Hematopoietic multipotent progenitor cell treated with erythropoietin and hydrocortisone succinate and interleukin-3 and kit ligand, for 4 days (in vitro differentiated cells): ENCODE results near the gene IL1RL2.

Source experiments
- DNase-seq: peaks from one replicate; pipeline ENCODE4 v3.0.0-alpha.2; 2015

IL1RL2 gene

GRCh38 chr2:102159295-102159694 is 27.5 kb upstream of the IL1RL2 start:
- DNase-seq, result no peak

- peak; percentile 29 for DNase-seq
Measured at GRCh38 chr2:102166189-102166845, 20.5 kb upstream of the IL1RL2 start.

- no peak for DNase-seq
Measured at GRCh38 chr2:102168026-102168771, 18.6 kb upstream of the IL1RL2 start.

- DNase-seq, result peak; percentile 60
Measured at GRCh38 chr2:102171946-102172345, 14.9 kb upstream of the IL1RL2 start.

- peak; percentile 23 for DNase-seq
Measured at GRCh38 chr2:102172745-102173144, 14.1 kb upstream of the IL1RL2 start.

GRCh38 chr2:102176172-102176571 is 10.7 kb upstream of the IL1RL2 start:
- peak; percentile 13 for DNase-seq

- DNase-seq, result no peak
Measured at GRCh38 chr2:102177814-102178478, 8.9 kb upstream of the IL1RL2 start.

- DNase-seq, result no peak
Measured at GRCh38 chr2:102179061-102179460, 7.8 kb upstream of the IL1RL2 start.

- DNase-seq, result no peak
Measured at GRCh38 chr2:102179788-102180686, 6.8 kb upstream of the IL1RL2 start.

- no peak for DNase-seq
Measured at GRCh38 chr2:102180687-102180999, 6.2 kb upstream of the IL1RL2 start.

GRCh38 chr2:102181376-102181775 is 5.4 kb upstream of the IL1RL2 start:
- DNase-seq, result no peak

GRCh38 chr2:102181919-102182635 is 4.7 kb upstream of the IL1RL2 start:
- no peak for DNase-seq

GRCh38 chr2:102184018-102184417 is 2.8 kb upstream of the IL1RL2 start:
- DNase-seq, result no peak

- no peak for DNase-seq
Measured at GRCh38 chr2:102184568-102184967, 2.3 kb upstream of the IL1RL2 start.

- DNase-seq, result peak; percentile 20
Measured at GRCh38 chr2:102185347-102185746, 1.5 kb upstream of the IL1RL2 start.

- peak; percentile 59 for DNase-seq
Measured at GRCh38 chr2:102187496-102188150, 800 bp downstream of the IL1RL2 start.

- DNase-seq, result no peak
Measured at GRCh38 chr2:102190430-102191107, 3.7 kb downstream of the IL1RL2 start.

- no peak for DNase-seq
Measured at GRCh38 chr2:102191501-102191900, 4.7 kb downstream of the IL1RL2 start.

GRCh38 chr2:102193074-102193473 is 6.3 kb downstream of the IL1RL2 start:
- DNase-seq, result no peak

GRCh38 chr2:102194609-102195268 is 7.9 kb downstream of the IL1RL2 start:
- peak; percentile 15 for DNase-seq
